Stimulated activated CD8-positive, alpha-beta memory T cell treated with anti-CD3 and anti-CD28 coated beads, Interleukin-2, amount 100 ng/mL, for 48 hours (primary cell): ENCODE data around the gene SPDYE5.

Source experiments
- DNase-seq, 2 donors: peaks; one replicate each; pipeline ENCODE4 v3.0.0-alpha.2; 2020; ENCODE audit warnings: low read depth in 2 of 2

The SPDYE5 gene

DNA sequence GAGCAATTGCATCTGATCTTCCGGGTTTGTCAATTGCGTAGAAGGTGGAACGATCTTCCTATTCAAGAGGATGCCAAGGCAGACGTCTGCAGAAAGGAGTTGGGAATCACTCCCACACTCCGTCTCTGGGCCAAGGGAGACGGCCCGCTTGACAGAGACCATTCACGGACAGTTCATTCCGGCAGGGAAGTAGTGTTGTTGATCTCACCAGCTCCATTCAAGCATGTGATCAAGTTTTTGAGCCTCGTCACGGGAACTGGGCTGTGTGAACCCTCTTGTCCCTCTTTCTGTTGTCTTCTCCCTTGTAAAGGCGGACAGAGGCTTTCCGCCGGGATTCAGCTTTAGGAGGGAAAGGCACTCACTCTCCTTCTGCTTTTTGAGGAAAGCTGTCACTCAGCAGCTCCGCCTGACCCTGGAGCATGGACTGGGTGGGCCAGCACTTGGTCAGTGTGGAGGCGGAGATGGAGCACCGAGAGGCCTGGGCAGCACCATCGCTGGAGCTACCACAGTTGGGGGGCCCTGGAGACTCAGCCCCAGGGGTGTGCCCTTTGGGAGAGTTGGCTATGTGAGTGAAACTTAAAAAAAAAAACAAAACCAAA lies 44.9 kb downstream of the SPDYE5 start:
- no peak for DNase-seq

GRCh38 chr7:75537731-75538130 lies 45.6 kb downstream of the SPDYE5 start:
- DNase-seq = no peak

- no peak for DNase-seq
Measured at GRCh38 chr7:75546237-75547015, 54.3 kb downstream of the SPDYE5 start.
